ENCODE measurements around the gene PLXDC2.

Gene PLXDC2

DNA sequence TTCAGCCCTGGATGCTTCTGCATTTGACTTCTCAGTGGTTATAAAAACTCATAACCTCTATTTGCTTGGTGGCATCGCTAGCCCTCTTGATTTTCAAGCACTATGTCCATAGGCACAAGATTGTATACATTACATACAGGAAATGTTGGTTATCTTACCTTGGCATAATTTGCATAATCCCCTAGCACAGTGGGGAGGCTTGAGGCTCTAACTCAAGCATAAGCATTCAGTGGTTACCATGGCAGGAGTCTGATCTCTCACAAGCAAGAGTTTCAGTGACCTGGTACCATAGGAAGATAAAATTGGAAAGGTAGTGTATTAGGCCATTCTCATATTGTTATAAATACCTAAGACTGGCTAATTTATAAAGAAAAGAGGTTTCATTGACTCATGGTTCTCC, 121.8 kb downstream of the PLXDC2 start:
- no peak for DNase-seq (ENCODE audit: low read depth, low spot score)

DNA sequence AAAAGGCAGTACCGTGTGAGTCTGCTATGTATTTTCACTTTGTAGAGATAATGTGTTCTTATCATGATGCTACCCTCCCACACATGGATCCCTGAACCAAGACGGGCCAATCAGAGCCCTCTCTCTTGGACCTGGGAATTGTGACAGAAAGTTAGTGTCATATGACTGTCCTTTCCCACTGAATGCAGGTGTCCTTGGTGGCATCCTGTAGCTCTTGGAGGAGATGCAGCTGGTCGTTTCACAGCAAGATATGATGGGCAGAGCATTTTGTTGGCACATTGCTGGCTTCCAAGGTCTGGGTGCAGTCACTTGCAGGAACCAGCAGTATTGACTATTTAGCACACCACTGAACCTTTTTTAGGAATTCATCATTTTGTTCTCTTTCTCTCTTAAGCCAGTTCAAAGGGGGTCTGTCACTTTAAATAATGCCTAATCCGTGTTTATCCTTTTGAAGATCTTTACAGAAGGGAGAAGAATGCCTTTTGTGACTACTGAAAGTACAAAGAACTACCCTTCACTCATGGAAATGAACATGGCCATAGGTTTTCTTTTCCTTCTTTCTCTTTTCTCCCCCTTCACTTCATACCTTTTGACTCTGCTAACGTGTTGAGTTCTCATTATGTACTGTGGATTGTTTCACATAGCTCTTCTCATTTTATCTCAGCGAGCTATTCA, 125.1 kb downstream of the PLXDC2 start:
- no peak for DNase-seq (ENCODE audit: low read depth, low spot score)

- DNase-seq (ENCODE audit: low read depth, low spot score), result no peak
Measured at GRCh38 chr10:19944911-19945663, 128.9 kb downstream of the PLXDC2 start.

- no peak for DNase-seq (ENCODE audit: low read depth, low spot score)
Measured at GRCh38 chr10:19946245-19946644, 130.0 kb downstream of the PLXDC2 start.

GRCh38 chr10:19946791-19947190, 130.6 kb downstream of the PLXDC2 start:
- no peak for DNase-seq (ENCODE audit: low read depth, low spot score)

- no peak for DNase-seq (ENCODE audit: low read depth, low spot score)
Measured at GRCh38 chr10:19947215-19947614, 131.0 kb downstream of the PLXDC2 start.

- no peak for DNase-seq (ENCODE audit: low read depth, low spot score)
Measured at GRCh38 chr10:19947656-19948055, 131.4 kb downstream of the PLXDC2 start.

- no peak for DNase-seq (ENCODE audit: low read depth, low spot score)
Measured at GRCh38 chr10:19952224-19953010, 136.2 kb downstream of the PLXDC2 start.

DNA sequence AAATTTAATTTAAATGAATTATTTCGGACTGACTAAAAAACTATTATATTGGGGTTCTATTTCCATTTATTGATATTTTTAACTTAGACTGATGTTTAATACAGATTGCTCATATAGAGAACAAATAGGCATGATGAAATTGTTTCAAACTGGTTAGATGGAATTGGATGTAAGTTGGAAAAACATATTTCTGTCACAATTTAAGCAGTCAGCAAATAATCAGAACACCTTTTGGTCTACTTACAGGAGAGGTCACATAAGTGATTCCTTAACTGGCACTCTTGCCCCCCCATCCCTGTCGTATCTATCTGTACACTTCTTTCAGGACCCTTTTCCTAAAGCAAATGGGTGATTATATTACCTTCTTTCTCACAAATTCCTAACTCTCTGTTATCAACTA, 138.4 kb downstream of the PLXDC2 start:
- no peak for DNase-seq (ENCODE audit: low read depth, low spot score)

DNA sequence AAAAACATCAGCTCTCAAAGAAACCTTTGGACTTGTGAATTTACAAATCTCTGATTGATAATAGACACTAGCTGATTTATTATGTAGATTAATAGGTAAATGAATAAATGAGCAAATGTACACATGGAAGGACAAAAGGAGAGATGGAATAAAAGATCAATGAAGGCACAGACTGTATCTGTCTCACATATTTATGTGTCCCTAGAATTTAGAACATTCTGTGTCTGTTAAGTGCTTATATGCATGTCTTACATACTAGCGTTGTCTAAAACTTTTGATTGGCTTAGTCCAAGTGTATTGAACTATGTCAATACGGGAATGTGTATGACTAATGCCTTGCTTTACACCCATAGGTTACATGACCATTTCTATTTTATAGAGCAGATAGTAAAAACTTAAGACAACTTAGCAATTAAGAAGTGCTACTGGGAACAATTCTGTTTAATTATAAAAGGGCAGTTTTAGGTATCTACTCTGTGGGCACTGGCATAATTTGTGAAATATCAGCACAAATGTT, 140.3 kb downstream of the PLXDC2 start:
- no peak for DNase-seq (ENCODE audit: low read depth, low spot score)

- DNase-seq (ENCODE audit: low read depth, low spot score), result no peak
Measured at GRCh38 chr10:19958787-19959186, 142.6 kb downstream of the PLXDC2 start.

GRCh38 chr10:19961076-19962053, 145.1 kb downstream of the PLXDC2 start:
- no peak for DNase-seq (ENCODE audit: low read depth, low spot score)

DNA sequence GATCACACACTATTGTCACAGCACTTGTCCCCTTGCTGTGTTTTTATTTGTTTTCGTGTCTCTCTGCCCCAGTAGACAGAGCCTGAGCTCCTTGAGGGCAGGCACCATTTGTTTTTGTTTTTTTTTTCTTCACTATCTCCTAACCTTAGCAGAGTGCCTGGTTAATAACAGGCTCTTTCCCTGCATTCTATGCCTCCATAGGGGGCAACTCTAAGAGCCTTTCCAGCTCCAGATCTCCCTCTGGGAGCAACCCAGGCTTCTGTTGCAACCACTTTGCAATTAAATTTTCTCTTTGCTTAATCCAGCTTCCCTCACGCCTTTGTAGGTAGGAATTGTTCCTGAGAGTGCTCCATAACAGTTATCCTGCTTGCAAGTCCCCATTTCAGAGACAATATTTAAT, 148.4 kb downstream of the PLXDC2 start:
- no peak for DNase-seq (ENCODE audit: low read depth, low spot score)

DNA sequence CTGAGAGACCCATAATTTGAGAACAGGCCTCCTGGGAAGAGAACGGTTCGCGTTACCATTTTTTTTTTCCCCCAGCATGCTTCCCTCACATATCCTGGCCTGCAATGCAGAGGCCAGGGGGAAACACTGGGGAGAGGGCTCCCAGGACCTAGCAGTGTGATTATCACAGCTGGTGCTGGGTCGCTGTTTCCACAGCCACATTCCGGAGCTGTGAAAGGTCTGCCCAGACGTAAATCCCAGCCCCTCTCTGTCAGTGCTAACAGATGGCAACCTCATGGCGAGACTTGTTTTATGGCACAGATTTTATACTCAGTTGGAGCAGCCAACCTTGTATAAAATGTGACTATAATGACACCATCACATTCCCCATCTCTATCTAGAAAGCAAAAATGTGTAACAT, 150.5 kb downstream of the PLXDC2 start:
- no peak for DNase-seq (ENCODE audit: low read depth, low spot score)

GRCh38 chr10:19967981-19968380, 151.7 kb downstream of the PLXDC2 start:
- no peak for DNase-seq (ENCODE audit: low read depth, low spot score)

- no peak for DNase-seq (ENCODE audit: low read depth, low spot score)
Measured at GRCh38 chr10:19968745-19969144, 152.5 kb downstream of the PLXDC2 start.

DNA sequence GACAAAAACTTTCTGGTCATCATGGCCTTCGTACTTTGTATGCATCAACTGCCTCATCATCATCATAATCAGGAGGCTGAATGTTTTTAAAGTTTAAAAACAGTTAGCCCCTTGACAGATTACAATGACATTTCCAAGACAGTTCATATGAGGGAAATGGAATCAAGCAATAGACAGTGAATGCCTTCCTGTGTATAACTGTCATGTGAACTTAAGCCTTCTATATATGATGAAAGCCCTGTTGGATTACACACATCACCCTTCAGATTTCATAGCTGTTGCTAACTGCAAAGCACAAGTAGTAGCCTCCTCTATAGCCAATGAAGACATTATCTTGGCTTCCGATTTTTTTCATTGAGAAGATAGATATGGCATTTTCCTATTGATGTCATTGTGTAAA, 154.0 kb downstream of the PLXDC2 start:
- no peak for DNase-seq (ENCODE audit: low read depth, low spot score)

GRCh38 chr10:19970717-19971116, 154.5 kb downstream of the PLXDC2 start:
- no peak for DNase-seq (ENCODE audit: low read depth, low spot score)

DNA sequence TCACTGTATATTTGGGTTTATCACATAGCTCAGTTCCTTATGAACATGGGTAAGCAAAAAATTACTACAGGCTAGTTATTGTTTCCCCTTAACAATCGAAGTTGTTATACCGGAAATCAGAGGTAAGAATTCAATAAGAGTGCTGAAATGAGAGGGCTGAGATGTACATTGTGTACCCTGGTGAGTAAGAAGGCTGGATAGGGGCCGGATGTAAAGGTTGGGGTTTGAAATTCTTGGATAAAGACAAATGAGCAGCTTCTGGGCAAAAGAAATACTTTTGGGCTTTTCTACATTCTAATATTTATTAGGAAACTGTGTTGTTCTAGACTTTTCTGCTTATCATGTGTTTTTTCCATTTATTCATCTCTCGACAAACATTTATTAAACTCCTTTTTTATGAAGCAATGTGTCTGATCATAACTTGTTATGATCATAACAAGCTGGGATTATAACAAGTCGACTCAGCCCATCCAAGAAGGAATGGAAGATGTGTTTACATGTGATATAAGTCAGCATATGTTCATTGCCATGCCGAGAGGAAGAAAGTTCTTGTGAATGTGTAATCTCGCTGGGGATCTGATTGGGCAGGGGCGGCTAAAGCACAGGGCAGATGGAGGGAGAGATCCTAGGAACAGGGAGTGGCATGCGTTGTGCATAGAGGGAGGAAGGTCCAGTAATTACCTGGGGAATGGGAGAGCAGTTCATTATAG, 155.3 kb downstream of the PLXDC2 start:
- DNase-seq (ENCODE audit: low read depth, low spot score), result no peak

DNA sequence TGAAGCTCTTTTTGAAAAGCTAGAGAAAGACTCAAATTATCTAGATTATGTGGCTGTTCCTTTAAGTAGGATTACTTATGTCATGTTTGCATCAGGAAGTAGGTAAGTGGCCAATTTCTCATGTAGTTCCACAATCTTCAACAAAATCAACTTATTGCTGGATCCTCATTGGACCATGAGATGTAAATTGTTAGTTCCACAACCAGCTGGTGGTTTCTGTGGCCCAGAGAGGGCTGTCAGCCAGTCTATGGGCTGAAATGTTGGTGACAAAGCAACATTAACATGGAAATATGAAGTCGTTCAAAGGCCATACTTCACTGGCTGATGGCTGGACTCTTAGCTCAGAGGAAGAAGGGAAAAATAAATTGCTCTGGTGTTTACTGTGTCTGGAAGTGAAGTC, 157.9 kb downstream of the PLXDC2 start:
- no peak for DNase-seq (ENCODE audit: low read depth, low spot score)

DNA sequence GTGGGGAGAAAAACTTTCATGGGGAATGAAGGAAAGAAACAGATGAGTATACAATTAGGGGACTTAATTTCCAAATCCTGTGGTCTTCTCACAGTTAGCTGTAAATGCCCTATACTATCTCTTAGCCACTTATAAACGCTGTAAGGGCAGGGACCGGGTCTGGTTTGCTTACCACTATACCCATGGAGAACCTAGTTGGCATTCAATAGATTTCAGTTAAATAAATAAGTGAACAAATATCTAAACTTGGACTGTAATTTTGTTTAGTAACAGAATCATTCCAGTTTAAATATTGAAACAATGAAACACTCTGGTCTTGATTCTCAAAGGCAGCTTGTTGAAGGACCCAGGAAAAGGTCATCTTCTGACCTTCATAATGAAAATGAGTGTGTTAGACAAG, 158.3 kb downstream of the PLXDC2 start:
- no peak for DNase-seq (ENCODE audit: low read depth, low spot score)
